Kidney epithelial cell (primary cell): ENCODE results near the gene RANBP1. TPM values are rescaled to one million over a fixed set of nuclear protein-coding genes. Genes with fewer than 3 reads are reported as not detected.

Experiments
- DNase-seq: peaks from one replicate; pipeline ENCODE4 v3.0.0-alpha.2; 2010; ENCODE audit warnings: low read depth
- H3K27me3 ChIP-seq: 2 replicates; pipeline ENCODE4 v1.6.0; 2011; ENCODE audit warnings: low read length; ENCODE audit not compliant: control insufficient read depth, insufficient read depth
- H3K36me3 ChIP-seq: 2 replicates; pipeline ENCODE4 v1.5.1; 2011; ENCODE audit warnings: low read length; ENCODE audit not compliant: control insufficient read depth, insufficient read depth
- H3K4me3 ChIP-seq: 2 replicates; pipeline ENCODE4 v1.5.1; 2011; ENCODE audit warnings: low read depth, mild to moderate bottlenecking, control low read depth, low read length
- CTCF ChIP-seq: IDR thresholded peaks from 2 replicates; pipeline ENCODE4 v1.5.1; 2011; ENCODE audit warnings: mild to moderate bottlenecking, moderate library complexity, low read length, control low read depth, inconsistent platforms; ENCODE audit not compliant: insufficient read depth, poor library complexity, severe bottlenecking
- total RNA-seq: library from RNA; depleted of rRNA; stranded (reverse); fragments of >200 nt; gene quantifications from 2 replicates; pipeline ENCODE4 v1.2.3, GENCODE V29; 2015

Gene RANBP1
- total RNA-seq, 1 donor from 2014 or later = 360 TPM

GRCh38 chr22:20175597-20175900 is 59.6 kb downstream of the RANBP1 start:
- TF ChIP-seq CTCF = no peak
- no peak overlapping the region for H3K4me3 ChIP-seq
- no peak for DNase-seq
- peaks cover 59% of the 10 kb centered on the region for H3K27me3 ChIP-seq
- no peaks in the 10 kb centered on the region for H3K36me3 ChIP-seq

GRCh38 chr22:20176421-20177085 is 60.6 kb downstream of the RANBP1 start:
- DNase-seq = no peak
- no peak for TF ChIP-seq CTCF
- Histone ChIP-seq H3K36me3 (no peaks in the 10 kb centered on the region), H3K27me3 (peaks cover 55% of the 10 kb centered on the region), H3K4me3 (no peak overlapping the region)

Other genes starting within 250 kb of the RANBP1 start
- 371 and 403 TPM in 2 replicates for gene COMT, start 174.3 kb upstream of the RANBP1 start, total RNA-seq
- gene TXNRD2, start 174.3 kb upstream of the RANBP1 start, total RNA-seq = 30.0 and 50.4 TPM in 2 replicates
- gene ARVCF, start 99.3 kb upstream of the RANBP1 start, total RNA-seq = 74.5 and 107 TPM in 2 replicates
- 20.9 and 22.0 TPM in 2 replicates for gene TANGO2, start 95.0 kb upstream of the RANBP1 start, total RNA-seq
- 34.0 and 35.7 TPM in 2 replicates for gene DGCR8, start 35.9 kb upstream of the RANBP1 start, total RNA-seq
- 44.5 and 56.3 TPM in 2 replicates for gene TRMT2A, start 1.1 kb downstream of the RANBP1 start, total RNA-seq
- 23.8 and 26.9 TPM in 2 replicates for gene ZDHHC8, start 15.7 kb downstream of the RANBP1 start, total RNA-seq
- 0.55 and 1.8 TPM in 2 replicates for gene CCDC188, start 35.0 kb downstream of the RANBP1 start, total RNA-seq
- 18.2 and 22.9 TPM in 2 replicates for gene RTN4R, start 152.2 kb downstream of the RANBP1 start, total RNA-seq
- 83.5 and 100 TPM in 2 replicates for gene DGCR6L, start 204.0 kb downstream of the RANBP1 start, total RNA-seq